Testis (tissue), 3 donors: ENCODE measurements around the gene NSRP1. TPM values are rescaled to one million over a fixed set of nuclear protein-coding genes. Genes with fewer than 3 reads are reported as not detected.
"Not testable (repeated sequence)": the region's sequence is repeated elsewhere in the genome, so short reads cannot be mapped to it uniquely, and the experiment has no call there.

Source experiments
- DNase-seq: peaks from one replicate; pipeline ENCODE4 v3.0.0-alpha.2; 2019
- H3K27ac ChIP-seq, 2 donors: fragments of 200-600 bp; sonication (generic); one replicate each; pipeline ENCODE4 v1.5.1; 2019
- H3K27me3 ChIP-seq: fragments of 200-600 bp; sonication (generic); one replicate; pipeline ENCODE4 v1.5.1; 2019
- H3K36me3 ChIP-seq: fragments of 200-600 bp; sonication (generic); one replicate; pipeline ENCODE4 v1.5.1; 2017; ENCODE audit warnings: low read depth; ENCODE audit errors: missing control alignments
- H3K4me1 ChIP-seq: fragments of 200-600 bp; sonication (generic); one replicate; pipeline ENCODE4 v1.5.1; 2019
- H3K4me3 ChIP-seq, 2 donors: fragments of 200-600 bp; sonication (generic); one replicate each; pipeline ENCODE4 v1.5.1; 2017 to 2019
- H3K9me3 ChIP-seq: fragments of 200-600 bp; sonication (generic); one replicate; pipeline ENCODE4 v1.5.1; 2017
- POLR2A ChIP-seq: fragments of 450-650 bp; IDR thresholded peaks from one replicate; pipeline ENCODE4 v1.6.1; 2017; ENCODE audit warnings: antibody characterized with exemption, mild to moderate bottlenecking, moderate library complexity
- WGBS, 2 donors: methylation state at CpG; one replicate each; pipeline ENCODE4 v1.1.5; 2018; 5-methylcytosine and 5-hydroxymethylcytosine counted together
- intact Hi-C: fragments of 100-400 bp; cut with DNase I; formaldehyde crosslinking; loops from one replicate; pipeline ENCODE4 v1.15.1; 2023; ENCODE audit warnings: low total_unique reads
- polyA plus RNA-seq: library from polyadenylated mRNA; stranded (reverse); fragments of 350-450 nt; fragmentation: Illumina TruSeq; extraction: RNeasy Lipid Tissue Mini Kit (QIAGEN cat#74804); gene quantifications from one replicate; pipeline ENCODE4 v1.2.3, GENCODE V29; 2014; ENCODE audit warnings: low read depth, low replicate concordance; ENCODE audit not compliant: insufficient read depth
- total RNA-seq, 2 donors: library from RNA; depleted of rRNA; stranded (reverse); fragments of >200 nt; gene quantifications; one replicate each; pipeline ENCODE4 v1.2.3, GENCODE V29; 2016
- TF ChIP-seq, protein P1 (sequence below), 3 experiments: fragments of 450-650 bp in 2 of 3; fragments of 200-600 bp in 1 of 3; sonication (generic) in 1 of 3; IDR thresholded peaks; one replicate each; pipeline ENCODE4 v1.5.1; 2016 to 2019; ENCODE audit warnings: antibody characterized with exemption in 3 of 3, mild to moderate bottlenecking in 2 of 3, moderate library complexity in 1 of 3

The NSRP1 gene
- total and polyA plus RNA-seq, 3 donors from 2014 or later = 12.6 to 53.7 (median 34.3) TPM

DNA sequence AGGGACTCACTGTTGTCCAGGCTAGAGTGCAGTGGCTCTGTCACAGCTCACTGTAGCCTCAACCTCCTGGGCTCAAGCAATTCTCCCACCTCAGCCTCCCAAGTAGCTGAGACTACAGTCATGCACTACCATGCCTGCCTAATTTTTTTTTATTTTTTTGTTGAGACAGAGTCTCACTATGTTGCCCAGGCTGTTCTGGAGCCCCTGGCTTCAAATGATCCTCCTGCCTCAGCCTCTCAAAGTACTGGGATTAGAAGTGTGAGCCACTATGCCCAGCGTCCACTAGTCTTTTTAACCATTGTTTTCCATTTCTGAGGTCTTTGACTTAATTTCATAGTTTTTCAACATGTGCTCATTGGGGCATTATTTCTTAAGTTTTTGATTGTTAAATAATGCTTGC is 13.5 kb downstream of the NSRP1 start:
- Histone ChIP-seq H3K27ac (no peak overlapping the region), H3K27me3 (no peaks in the 10 kb centered on the region), H3K4me3 (no peak overlapping the region), H3K4me1 (no peaks in the 10 kb centered on the region), H3K9me3 (no peaks in the 10 kb centered on the region), H3K36me3 (no peaks in the 10 kb centered on the region)
- 85 to 95% methylated on average over 1 of the region's 1 CpG for WGBS, 2 donors
- DNase-seq = no peak
- TF ChIP-seq POLR2A = no peak
- TF ChIP-seq, protein P1, sequence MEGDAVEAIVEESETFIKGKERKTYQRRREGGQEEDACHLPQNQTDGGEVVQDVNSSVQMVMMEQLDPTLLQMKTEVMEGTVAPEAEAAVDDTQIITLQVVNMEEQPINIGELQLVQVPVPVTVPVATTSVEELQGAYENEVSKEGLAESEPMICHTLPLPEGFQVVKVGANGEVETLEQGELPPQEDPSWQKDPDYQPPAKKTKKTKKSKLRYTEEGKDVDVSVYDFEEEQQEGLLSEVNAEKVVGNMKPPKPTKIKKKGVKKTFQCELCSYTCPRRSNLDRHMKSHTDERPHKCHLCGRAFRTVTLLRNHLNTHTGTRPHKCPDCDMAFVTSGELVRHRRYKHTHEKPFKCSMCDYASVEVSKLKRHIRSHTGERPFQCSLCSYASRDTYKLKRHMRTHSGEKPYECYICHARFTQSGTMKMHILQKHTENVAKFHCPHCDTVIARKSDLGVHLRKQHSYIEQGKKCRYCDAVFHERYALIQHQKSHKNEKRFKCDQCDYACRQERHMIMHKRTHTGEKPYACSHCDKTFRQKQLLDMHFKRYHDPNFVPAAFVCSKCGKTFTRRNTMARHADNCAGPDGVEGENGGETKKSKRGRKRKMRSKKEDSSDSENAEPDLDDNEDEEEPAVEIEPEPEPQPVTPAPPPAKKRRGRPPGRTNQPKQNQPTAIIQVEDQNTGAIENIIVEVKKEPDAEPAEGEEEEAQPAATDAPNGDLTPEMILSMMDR (IDR thresholded peaks at IDR 0.05) = no peak
- intact Hi-C loops = no loop called here

DNA sequence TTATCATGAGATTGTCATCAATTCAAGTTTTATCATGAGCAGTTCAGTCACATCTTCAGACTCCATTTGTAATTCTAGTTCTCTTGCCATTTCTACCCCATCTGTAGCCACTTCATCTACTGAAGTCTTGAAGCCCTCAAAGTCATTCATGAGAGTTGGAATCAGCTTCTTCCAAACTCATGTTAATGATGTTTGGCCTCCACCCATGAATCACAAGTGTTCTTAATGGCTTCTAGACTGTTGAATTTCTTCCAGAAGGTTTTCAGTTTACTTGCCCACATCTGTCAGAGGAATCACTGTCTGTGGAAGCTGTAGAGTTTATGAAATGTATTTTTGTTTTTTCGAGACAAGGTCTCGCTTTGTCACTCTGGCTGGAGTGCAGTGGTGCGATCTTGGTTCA is 16.0 kb downstream of the NSRP1 start:
- H3K27ac ChIP-seq = no peak overlapping the region
- H3K4me1 ChIP-seq = no peaks in the 10 kb centered on the region
- no peak for TF ChIP-seq POLR2A
- TF ChIP-seq, protein P1 (IDR thresholded peaks at IDR 0.05) = no peak
- H3K36me3 ChIP-seq = no peaks in the 10 kb centered on the region
- WGBS, 2 donors = 96 to 98% methylated on average over 3 of the region's 3 CpGs
- no peak overlapping the region for H3K4me3 ChIP-seq
- no peaks in the 10 kb centered on the region for H3K27me3 ChIP-seq
- intact Hi-C loops = no loop called here
- DNase-seq = no peak
- no peaks in the 10 kb centered on the region for H3K9me3 ChIP-seq

DNA sequence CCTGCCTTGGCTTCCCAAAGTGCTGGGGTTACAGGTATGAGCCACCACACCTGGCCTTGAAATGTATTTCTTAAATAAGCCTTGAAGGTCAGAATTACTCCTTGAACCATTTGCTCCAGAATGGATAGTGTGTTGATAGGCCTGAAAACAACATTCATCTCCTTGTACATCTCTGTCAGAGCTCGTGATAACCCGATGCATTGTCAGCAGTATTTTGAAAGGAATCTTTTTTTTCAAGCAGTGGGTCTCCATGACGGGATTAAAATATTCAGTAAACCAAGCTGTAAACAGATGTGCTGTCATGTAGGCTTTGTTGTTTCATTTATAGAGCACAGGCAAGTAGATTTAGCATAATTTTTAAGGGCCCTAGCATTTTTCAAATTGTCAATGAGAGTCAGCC is 16.6 kb downstream of the NSRP1 start:
- Histone ChIP-seq H3K27ac (no peak overlapping the region), H3K9me3 (no peaks in the 10 kb centered on the region), H3K4me3 (no peak overlapping the region), H3K27me3 (no peaks in the 10 kb centered on the region), H3K36me3 (no peaks in the 10 kb centered on the region), H3K4me1 (no peaks in the 10 kb centered on the region)
- WGBS, 2 donors = 86 to 87% methylated on average over 3 of the region's 3 CpGs
- DNase-seq = no peak
- TF ChIP-seq, protein P1 (IDR thresholded peaks at IDR 0.05) = no peak
- TF ChIP-seq POLR2A = no peak
- intact Hi-C loops = no loop called here

DNA sequence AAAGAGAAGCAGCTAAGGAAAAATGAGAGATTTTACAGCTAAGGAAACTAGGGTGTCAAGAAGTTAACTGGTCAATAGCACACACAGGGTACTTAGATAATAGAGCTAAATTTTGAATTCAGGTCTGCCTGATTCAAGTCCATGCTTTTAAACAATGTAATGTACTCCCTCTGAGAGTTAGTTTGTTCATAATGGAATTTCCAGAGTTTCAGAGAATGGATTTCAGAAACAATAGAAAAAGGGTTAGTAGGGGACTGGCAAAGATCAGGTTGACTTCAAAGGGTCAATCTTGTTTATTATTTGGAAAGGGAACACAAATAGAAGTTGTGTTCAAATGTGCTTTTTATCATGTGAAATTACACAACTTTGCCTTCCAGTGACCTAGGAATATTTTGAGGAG is 17.9 kb downstream of the NSRP1 start:
- H3K4me3 ChIP-seq = no peak overlapping the region
- TF ChIP-seq, protein P1 (IDR thresholded peaks at IDR 0.05) = no peak
- TF ChIP-seq POLR2A = no peak
- no peak for DNase-seq
- intact Hi-C loops = no loop called here
- H3K36me3 ChIP-seq = no peaks in the 10 kb centered on the region
- no peak overlapping the region for H3K27ac ChIP-seq
- H3K9me3 ChIP-seq = no peaks in the 10 kb centered on the region
- H3K27me3 ChIP-seq = no peaks in the 10 kb centered on the region
- no peaks in the 10 kb centered on the region for H3K4me1 ChIP-seq

DNA sequence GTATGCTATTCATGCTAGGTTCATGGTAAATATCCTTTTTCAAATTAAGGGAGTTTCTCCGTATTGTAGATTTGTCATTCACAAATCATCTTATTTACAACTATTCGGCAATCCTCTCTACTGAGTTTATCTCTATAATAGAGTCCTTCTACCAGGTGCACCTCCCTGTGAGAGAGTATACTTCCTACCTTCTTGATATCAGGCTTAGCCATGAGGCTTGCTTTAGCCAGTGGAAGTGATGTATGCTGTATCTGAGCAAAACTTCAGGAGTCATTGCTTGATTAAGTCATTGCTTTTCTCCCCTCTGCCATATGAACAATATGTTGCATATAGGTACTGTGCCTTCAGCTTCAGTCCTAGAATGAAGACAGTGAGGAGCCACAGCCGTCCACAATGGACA is 20.5 kb downstream of the NSRP1 start:
- no peaks in the 10 kb centered on the region for H3K27me3 ChIP-seq

DNA sequence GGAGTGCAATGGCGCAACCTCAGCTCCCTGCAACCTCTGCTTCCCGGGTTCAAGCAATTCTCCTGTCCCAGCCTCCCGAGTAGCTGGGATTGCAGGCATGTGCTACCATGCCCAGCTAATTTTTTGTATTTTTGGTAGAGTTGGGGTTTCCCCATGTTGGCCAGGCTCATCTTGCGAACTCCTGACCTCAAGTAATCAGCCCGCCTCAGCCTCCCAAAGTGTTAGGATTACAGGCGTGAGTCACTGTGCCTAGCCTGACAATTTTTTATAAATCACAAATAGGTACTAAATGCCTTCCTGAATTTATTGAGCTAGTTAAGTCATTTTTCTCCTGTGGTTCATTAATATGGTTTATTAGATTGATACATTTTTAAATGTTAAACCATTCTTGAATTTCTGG is 31.2 kb downstream of the NSRP1 start:
- not testable (repeated sequence) for H3K27me3 ChIP-seq
- WGBS, 2 donors = 93 to 98% methylated on average over 6 of the region's 6 CpGs

More for the DNA sequence above, 20.5 kb downstream of the NSRP1 start:
- WGBS, 2 donors = 85 to 96% methylated on average over 3 of the region's 3 CpGs
- intact Hi-C loops = no loop called here
- no peak overlapping the region for H3K4me3 ChIP-seq
- TF ChIP-seq POLR2A = no peak
- TF ChIP-seq, protein P1 (IDR thresholded peaks at IDR 0.05) = no peak
- no peak overlapping the region for H3K27ac ChIP-seq
- no peaks in the 10 kb centered on the region for H3K9me3 ChIP-seq
- no peaks in the 10 kb centered on the region for H3K36me3 ChIP-seq
- H3K4me1 ChIP-seq = no peaks in the 10 kb centered on the region
- no peak for DNase-seq

More for the DNA sequence above, 31.2 kb downstream of the NSRP1 start:
- H3K4me1 ChIP-seq, DNase-seq, H3K4me3 ChIP-seq, H3K36me3 ChIP-seq, H3K27ac ChIP-seq, intact Hi-C loops, H3K9me3 ChIP-seq: not testable (repeated sequence)
